GM19468 (cell line): Measurements from ENCODE around the gene GAGE12F.
"Not testable (repeated sequence)": the region's sequence is repeated elsewhere in the genome, so short reads cannot be mapped to it uniquely, and the experiment has no call there.

Experiments used
- ATAC-seq: cut with Tn5 transposase; IDR thresholded peaks from one replicate; pipeline ENCODE4 v1.9.1; 2021; ENCODE audit warnings: mild to moderate bottlenecking, moderate library complexity, moderate number of reproducible peaks; ENCODE audit not compliant: unreplicated experiment; ENCODE audit errors: extremely low read depth

The GAGE12F gene, protein sequence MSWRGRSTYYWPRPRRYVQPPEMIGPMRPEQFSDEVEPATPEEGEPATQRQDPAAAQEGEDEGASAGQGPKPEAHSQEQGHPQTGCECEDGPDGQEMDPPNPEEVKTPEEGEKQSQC

DNA sequence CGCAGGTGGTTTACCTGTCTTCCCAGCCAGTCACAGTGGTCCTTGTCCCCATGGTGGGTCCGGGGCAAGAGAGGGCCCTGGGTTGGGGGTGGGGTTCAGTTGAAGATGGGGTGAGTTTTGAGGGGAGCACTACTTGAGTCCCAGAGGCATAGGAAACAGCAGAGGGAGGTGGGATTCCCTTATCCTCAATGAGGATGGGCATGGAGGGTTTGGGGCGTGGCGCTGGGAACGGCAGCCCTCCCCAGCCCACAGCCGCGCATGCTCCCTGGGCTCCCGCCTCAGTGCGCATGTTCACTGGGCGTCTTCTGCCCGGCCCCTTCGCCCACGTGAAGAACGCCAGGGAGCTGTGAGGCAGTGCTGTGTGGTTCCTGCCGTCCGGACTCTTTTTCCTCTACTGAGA lies at the start of gene GAGE12F:
Gene GAGE12F (plus strand): TSS at position 301 of the 400 bp plus-strand sequence. CDS start 1,155 bp downstream, outside the sequence.
- not testable (repeated sequence) for ATAC-seq

DNA sequence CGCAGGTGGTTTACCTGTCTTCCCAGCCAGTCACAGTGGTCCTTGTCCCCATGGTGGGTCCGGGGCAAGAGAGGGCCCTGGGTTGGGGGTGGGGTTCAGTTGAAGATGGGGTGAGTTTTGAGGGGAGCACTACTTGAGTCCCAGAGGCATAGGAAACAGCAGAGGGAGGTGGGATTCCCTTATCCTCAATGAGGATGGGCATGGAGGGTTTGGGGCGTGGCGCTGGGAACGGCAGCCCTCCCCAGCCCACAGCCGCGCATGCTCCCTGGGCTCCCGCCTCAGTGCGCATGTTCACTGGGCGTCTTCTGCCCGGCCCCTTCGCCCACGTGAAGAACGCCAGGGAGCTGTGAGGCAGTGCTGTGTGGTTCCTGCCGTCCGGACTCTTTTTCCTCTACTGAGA lies 28.8 kb upstream of the GAGE12F start, which contains the start of gene GAGE12C:
Gene GAGE12C (plus strand): TSS at position 301 of the 400 bp plus-strand sequence. CDS start 1,155 bp downstream, outside the sequence.
- ATAC-seq = not testable (repeated sequence)

DNA sequence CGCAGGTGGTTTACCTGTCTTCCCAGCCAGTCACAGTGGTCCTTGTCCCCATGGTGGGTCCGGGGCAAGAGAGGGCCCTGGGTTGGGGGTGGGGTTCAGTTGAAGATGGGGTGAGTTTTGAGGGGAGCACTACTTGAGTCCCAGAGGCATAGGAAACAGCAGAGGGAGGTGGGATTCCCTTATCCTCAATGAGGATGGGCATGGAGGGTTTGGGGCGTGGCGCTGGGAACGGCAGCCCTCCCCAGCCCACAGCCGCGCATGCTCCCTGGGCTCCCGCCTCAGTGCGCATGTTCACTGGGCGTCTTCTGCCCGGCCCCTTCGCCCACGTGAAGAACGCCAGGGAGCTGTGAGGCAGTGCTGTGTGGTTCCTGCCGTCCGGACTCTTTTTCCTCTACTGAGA lies 19.2 kb upstream of the GAGE12F start, which contains the start of gene GAGE12D:
Gene GAGE12D (plus strand): TSS at position 301 of the 400 bp plus-strand sequence. CDS start 1,155 bp downstream, outside the sequence.
- ATAC-seq = not testable (repeated sequence)

DNA sequence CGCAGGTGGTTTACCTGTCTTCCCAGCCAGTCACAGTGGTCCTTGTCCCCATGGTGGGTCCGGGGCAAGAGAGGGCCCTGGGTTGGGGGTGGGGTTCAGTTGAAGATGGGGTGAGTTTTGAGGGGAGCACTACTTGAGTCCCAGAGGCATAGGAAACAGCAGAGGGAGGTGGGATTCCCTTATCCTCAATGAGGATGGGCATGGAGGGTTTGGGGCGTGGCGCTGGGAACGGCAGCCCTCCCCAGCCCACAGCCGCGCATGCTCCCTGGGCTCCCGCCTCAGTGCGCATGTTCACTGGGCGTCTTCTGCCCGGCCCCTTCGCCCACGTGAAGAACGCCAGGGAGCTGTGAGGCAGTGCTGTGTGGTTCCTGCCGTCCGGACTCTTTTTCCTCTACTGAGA lies 9.7 kb upstream of the GAGE12F start, which contains the start of gene GAGE12E:
Gene GAGE12E (plus strand): TSS at position 301 of the 400 bp plus-strand sequence. CDS start 1,155 bp downstream, outside the sequence.
- ATAC-seq = not testable (repeated sequence)

DNA sequence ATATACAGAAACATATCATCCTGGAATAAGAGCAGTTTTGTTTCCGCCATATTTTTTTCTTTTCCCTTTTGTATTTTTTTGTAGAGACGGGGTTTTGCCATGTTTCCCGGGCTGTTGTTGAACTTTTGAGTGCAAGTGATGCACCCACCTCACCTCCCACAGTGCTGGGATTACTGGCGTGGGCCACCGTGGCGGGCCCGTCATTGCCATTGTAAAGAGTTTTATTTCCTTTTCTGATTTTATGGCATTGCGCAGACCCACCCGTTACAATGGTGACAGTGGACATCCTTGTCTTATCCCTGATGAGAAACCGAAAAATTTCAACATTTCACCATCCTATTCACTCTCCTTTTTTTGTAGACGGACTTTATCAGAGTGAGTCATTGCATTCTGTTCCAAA lies 8.1 kb downstream of the GAGE12F start:
- not testable (repeated sequence) for ATAC-seq

DNA sequence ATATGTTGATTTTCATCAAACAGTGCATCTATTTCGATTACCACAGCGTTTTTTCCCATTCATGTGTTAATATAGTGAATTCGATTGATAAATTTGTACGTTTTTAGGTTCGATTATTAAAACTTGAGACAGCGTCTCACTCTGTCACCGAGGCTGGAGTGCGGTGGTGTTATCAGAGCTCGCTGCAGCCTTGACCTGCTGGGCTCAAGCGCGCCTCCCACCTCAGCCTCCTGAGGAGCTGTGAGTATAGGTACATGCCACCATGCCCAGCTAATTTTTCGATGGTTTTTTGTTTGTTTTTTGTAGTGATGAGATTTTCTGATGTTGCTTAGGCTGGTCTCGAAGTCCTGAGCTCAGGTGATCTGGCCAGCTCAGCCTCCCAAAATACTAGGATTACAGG lies 8.5 kb downstream of the GAGE12F start:
- not testable (repeated sequence) for ATAC-seq

DNA sequence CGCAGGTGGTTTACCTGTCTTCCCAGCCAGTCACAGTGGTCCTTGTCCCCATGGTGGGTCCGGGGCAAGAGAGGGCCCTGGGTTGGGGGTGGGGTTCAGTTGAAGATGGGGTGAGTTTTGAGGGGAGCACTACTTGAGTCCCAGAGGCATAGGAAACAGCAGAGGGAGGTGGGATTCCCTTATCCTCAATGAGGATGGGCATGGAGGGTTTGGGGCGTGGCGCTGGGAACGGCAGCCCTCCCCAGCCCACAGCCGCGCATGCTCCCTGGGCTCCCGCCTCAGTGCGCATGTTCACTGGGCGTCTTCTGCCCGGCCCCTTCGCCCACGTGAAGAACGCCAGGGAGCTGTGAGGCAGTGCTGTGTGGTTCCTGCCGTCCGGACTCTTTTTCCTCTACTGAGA lies 9.5 kb downstream of the GAGE12F start, which contains the start of gene GAGE12G:
Gene GAGE12G (plus strand): TSS at position 301 of the 400 bp plus-strand sequence. CDS start 1,155 bp downstream, outside the sequence.
- ATAC-seq = not testable (repeated sequence)

DNA sequence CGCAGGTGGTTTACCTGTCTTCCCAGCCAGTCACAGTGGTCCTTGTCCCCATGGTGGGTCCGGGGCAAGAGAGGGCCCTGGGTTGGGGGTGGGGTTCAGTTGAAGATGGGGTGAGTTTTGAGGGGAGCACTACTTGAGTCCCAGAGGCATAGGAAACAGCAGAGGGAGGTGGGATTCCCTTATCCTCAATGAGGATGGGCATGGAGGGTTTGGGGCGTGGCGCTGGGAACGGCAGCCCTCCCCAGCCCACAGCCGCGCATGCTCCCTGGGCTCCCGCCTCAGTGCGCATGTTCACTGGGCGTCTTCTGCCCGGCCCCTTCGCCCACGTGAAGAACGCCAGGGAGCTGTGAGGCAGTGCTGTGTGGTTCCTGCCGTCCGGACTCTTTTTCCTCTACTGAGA lies 19.0 kb downstream of the GAGE12F start, which contains the start of gene GAGE12H:
Gene GAGE12H (plus strand): TSS at position 301 of the 400 bp plus-strand sequence. CDS start 1,155 bp downstream, outside the sequence.
- not testable (repeated sequence) for ATAC-seq

DNA sequence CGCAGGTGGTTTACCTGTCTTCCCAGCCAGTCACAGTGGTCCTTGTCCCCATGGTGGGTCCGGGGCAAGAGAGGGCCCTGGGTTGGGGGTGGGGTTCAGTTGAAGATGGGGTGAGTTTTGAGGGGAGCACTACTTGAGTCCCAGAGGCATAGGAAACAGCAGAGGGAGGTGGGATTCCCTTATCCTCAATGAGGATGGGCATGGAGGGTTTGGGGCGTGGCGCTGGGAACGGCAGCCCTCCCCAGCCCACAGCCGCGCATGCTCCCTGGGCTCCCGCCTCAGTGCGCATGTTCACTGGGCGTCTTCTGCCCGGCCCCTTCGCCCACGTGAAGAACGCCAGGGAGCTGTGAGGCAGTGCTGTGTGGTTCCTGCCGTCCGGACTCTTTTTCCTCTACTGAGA lies 28.6 kb downstream of the GAGE12F start, which contains the start of gene GAGE2A:
Gene GAGE2A (plus strand): TSS at position 301 of the 400 bp plus-strand sequence. CDS start 1,155 bp downstream, outside the sequence.
- not testable (repeated sequence) for ATAC-seq

DNA sequence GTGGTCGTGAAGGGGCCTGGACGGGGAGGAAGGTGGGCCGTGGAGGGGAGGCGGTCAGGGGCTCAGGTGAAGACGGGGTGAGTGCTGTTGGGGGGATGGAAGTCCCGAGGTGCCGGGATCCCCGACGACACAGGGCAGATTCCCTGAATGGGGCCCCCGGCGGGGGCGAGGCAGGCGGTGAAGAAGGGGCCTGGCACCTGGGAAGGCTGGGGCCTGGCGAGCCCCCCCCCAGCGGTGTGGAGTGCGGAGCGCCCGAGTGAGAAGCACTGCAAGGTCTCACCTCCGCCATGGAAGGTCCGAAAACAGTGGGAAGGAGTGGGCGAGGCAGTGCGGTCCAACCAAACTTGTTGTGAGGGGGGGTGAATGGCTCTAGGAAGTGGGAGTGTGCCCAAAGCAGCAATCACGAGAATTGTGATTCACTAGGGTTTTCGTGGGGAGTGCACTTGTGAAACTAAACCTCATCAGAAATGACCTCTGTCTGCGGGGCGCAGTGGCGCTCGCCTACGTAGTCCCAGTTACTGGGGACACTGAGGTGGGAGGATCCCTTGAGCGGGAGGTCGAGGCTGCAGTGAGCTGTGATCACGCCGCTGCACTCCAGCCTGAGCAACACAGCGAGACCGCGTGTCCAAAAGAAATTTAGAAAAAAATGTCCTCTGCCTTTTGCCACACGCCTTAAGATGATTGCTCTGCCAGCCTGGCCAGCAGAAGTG lies 29.3 kb downstream of the GAGE12F start:
- not testable (repeated sequence) for ATAC-seq

DNA sequence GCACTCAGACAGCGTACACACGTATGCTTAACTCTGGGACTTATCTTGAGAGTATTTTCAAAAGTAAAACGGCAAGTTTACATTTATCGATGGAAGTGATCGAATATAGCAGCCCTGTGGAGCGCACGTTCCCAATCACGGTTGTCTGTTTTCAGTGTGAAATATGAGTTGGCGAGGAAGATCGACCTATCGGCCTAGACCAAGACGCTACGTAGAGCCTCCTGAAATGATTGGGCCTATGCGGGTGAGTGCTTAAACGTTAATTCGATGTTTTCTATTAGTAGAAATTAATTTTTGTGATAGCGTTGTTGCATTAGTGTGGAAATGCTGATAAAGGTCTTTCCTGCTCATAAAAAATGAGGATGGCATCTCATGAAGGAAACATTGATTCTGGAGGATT lies 29.8 kb downstream of the GAGE12F start:
- ATAC-seq = not testable (repeated sequence)

DNA sequence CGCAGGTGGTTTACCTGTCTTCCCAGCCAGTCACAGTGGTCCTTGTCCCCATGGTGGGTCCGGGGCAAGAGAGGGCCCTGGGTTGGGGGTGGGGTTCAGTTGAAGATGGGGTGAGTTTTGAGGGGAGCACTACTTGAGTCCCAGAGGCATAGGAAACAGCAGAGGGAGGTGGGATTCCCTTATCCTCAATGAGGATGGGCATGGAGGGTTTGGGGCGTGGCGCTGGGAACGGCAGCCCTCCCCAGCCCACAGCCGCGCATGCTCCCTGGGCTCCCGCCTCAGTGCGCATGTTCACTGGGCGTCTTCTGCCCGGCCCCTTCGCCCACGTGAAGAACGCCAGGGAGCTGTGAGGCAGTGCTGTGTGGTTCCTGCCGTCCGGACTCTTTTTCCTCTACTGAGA lies 38.1 kb downstream of the GAGE12F start, which contains the start of gene GAGE1:
Gene GAGE1 (plus strand): TSS at position 301 of the 400 bp plus-strand sequence. CDS start 1,155 bp downstream, outside the sequence.
- not testable (repeated sequence) for ATAC-seq

DNA sequence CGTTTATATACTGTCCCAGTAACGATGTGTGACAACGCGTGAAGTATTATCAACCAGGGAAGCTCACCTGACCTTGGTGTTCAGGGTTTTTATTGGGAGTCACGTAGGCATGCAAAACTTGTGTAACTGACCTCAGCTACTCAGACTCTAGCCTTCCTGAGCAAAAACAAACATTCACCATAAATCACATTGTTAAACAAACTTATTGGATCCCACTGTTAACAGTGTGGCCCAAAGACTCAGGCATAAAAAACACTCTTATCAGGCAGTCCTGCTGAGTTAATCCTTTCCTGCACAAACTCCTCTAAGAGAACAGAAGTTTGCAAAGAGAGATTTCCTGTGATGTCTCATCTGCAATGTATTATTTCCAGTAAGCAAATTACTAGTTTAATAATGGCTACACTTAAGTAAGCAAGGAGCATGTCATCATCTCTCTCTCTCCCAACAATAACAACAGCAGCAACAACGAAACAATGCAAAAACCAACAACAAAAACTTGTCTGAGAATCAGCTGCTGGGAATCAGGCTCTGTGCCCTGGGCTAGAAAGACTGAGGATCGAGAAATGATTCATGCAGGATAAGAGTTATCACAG lies 50.2 kb downstream of the GAGE12F start:
- no peak for ATAC-seq
